ENCODE measurements around the gene CYB5D1. TPM values are rescaled to one million over a fixed set of nuclear protein-coding genes. Genes with fewer than 3 reads are reported as not detected.

CYB5D1 gene
- total RNA-seq, 1 donor from 2014 or later, result 16.6 TPM

- DNase-seq (ENCODE audit: extremely low spot score, unreplicated experiment), result no peak
- H3K27ac Mint-ChIP-seq, result peak overlapping the region; percentile 98
- TF ChIP-seq CTCF (conservative IDR thresholded peaks at IDR 0.05), result no peak
- H3K4me1 Mint-ChIP-seq (ENCODE audit: unreplicated experiment), result peaks cover 20% of the 10 kb centered on the region
- H3K9me3 Mint-ChIP-seq, result no peaks in the 10 kb centered on the region
- peak overlapping the region; percentile 98 for H3K4me3 Mint-ChIP-seq
- H3K36me3 Mint-ChIP-seq, result peaks cover 9% of the 10 kb centered on the region
- H3K27me3 Mint-ChIP-seq, result no peaks in the 10 kb centered on the region
Measured at GRCh38 chr17:7844292-7845154, 13.3 kb upstream of the CYB5D1 start.

- Mint-ChIP-seq H3K36me3 (peaks cover 8% of the 10 kb centered on the region), H3K27me3 (no peaks in the 10 kb centered on the region), H3K27ac (peak overlapping the region; percentile 98), H3K4me3 (peak overlapping the region; percentile 98), H3K4me1 (ENCODE audit: unreplicated experiment) (peaks cover 10% of the 10 kb centered on the region), H3K9me3 (no peaks in the 10 kb centered on the region)
- no peak for TF ChIP-seq CTCF (conservative IDR thresholded peaks at IDR 0.05)
- no peak for DNase-seq (ENCODE audit: extremely low spot score, unreplicated experiment)
Measured at GRCh38 chr17:7845359-7846062, 12.3 kb upstream of the CYB5D1 start.

DNA sequence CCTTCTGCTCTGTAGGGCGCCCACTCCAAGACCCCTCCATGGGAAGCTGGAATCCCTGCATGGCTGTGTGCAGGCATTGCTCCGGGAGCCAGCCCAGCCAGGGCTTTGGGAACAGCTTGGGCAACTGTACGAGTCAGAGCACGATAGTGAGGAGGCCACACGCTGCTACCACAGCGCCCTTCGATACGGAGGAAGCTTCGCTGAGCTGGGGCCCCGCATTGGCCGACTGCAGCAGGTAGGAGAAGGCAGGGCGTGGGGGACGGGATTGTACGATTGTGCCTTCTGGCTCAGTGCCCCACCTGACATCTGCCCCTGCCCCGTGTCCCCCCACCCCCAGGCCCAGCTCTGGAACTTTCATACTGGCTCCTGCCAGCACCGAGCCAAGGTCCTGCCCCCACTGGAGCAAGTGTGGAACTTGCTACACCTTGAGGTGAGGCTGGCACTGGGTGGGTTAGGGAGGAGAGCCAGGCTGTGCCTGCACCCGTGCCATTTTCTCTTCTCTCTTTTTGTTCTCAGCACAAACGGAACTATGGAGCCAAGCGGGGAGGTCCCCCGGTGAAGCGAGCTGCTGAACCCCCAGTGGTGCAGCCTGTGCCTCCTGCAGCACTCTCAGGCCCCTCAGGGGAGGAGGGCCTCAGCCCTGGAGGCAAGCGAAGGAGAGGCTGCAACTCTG is 11.6 kb upstream of the CYB5D1 start:
- Mint-ChIP-seq H3K27me3 (no peaks in the 10 kb centered on the region), H3K4me1 (ENCODE audit: unreplicated experiment) (peaks cover 4% of the 10 kb centered on the region), H3K27ac (no peak overlapping the region), H3K36me3 (peaks cover 3% of the 10 kb centered on the region), H3K4me3 (no peak overlapping the region), H3K9me3 (no peaks in the 10 kb centered on the region)
- no peak for DNase-seq (ENCODE audit: extremely low spot score, unreplicated experiment)
- no peak for TF ChIP-seq CTCF (conservative IDR thresholded peaks at IDR 0.05)

- Mint-ChIP-seq H3K4me1 (ENCODE audit: unreplicated experiment) (peaks cover 5% of the 10 kb centered on the region), H3K27me3 (no peaks in the 10 kb centered on the region), H3K4me3 (no peak overlapping the region), H3K36me3 (peaks cover 5% of the 10 kb centered on the region), H3K9me3 (no peaks in the 10 kb centered on the region), H3K27ac (no peak overlapping the region)
- DNase-seq (ENCODE audit: extremely low spot score, unreplicated experiment), result no peak
- TF ChIP-seq CTCF (conservative IDR thresholded peaks at IDR 0.05), result no peak
Measured at GRCh38 chr17:7846765-7847661, 10.8 kb upstream of the CYB5D1 start.

GRCh38 chr17:7848131-7848579 is 9.6 kb upstream of the CYB5D1 start:
- Mint-ChIP-seq H3K9me3 (no peaks in the 10 kb centered on the region), H3K4me1 (ENCODE audit: unreplicated experiment) (peaks cover 5% of the 10 kb centered on the region), H3K4me3 (no peak overlapping the region), H3K27me3 (no peaks in the 10 kb centered on the region), H3K36me3 (peaks cover 5% of the 10 kb centered on the region), H3K27ac (no peak overlapping the region)
- no peak for TF ChIP-seq CTCF (conservative IDR thresholded peaks at IDR 0.05)
- DNase-seq (ENCODE audit: extremely low spot score, unreplicated experiment), result no peak

Measured in type B pancreatic cell (in vitro differentiated cells).